Neuronal stem cell (in vitro differentiated cells): Measurements from ENCODE around the gene DDI2.

Experiments used
- DNase-seq: peaks from one replicate; pipeline ENCODE4 v3.0.0-alpha.2; 2013; ENCODE audit warnings: low spot score
- H2AFZ ChIP-seq: one replicate; pipeline ENCODE4 v1.6.1; 2013; ENCODE audit warnings: mild to moderate bottlenecking, low read length, inconsistent platforms
- H2AK5ac ChIP-seq: 2 replicates; pipeline ENCODE4 v1.6.1; 2013; ENCODE audit warnings: low read depth, mild to moderate bottlenecking, inconsistent platforms, low read length, moderate library complexity, mixed read lengths
- H2BK120ac ChIP-seq: 2 replicates; pipeline ENCODE4 v1.6.1; 2013; ENCODE audit warnings: low read depth, mild to moderate bottlenecking, inconsistent platforms, low read length, moderate library complexity, mixed read lengths
- H2BK12ac ChIP-seq: one replicate; pipeline ENCODE4 v1.6.1; 2013; ENCODE audit warnings: low read length, inconsistent platforms
- H2BK15ac ChIP-seq: 2 replicates; pipeline ENCODE4 v1.6.1; 2013; ENCODE audit warnings: mild to moderate bottlenecking, low read length, inconsistent platforms, mixed read lengths
- H2BK5ac ChIP-seq: one replicate; pipeline ENCODE4 v1.6.1; 2013; ENCODE audit warnings: inconsistent platforms, mild to moderate bottlenecking, low read length, moderate library complexity
- H3K14ac ChIP-seq: one replicate; pipeline ENCODE4 v1.6.1; 2013; ENCODE audit warnings: low read length, inconsistent platforms
- H3K18ac ChIP-seq: 2 replicates; pipeline ENCODE4 v1.6.1; 2013; ENCODE audit warnings: low read length, inconsistent platforms
- H3K23ac ChIP-seq: 2 replicates; pipeline ENCODE4 v1.6.1; 2013; ENCODE audit warnings: low read depth, mild to moderate bottlenecking, mixed read lengths, low read length, inconsistent platforms; ENCODE audit not compliant: poor library complexity
- H3K27ac ChIP-seq: replicated peaks from 3 replicates; pipeline ENCODE4 v1.5.1; 2013; ENCODE audit warnings: low read length, inconsistent platforms
- H3K27me3 ChIP-seq, 3 experiments: 2 replicates each; pipeline ENCODE4 v1.6.1; 2013; ENCODE audit warnings: low read length in 3 of 3, mild to moderate bottlenecking in 2 of 3, inconsistent platforms in 1 of 3, low read depth in 1 of 3, mixed read lengths in 1 of 3, moderate library complexity in 1 of 3; ENCODE audit not compliant: control insufficient read depth in 3 of 3, insufficient read depth in 3 of 3
- H3K36me3 ChIP-seq, 2 donors: replicated peaks in 1 of 2; 2 replicates each; pipeline ENCODE4 v1.6.1; 2013; ENCODE audit warnings: low read length in 2 of 2; ENCODE audit not compliant: control insufficient read depth in 2 of 2, insufficient read depth in 2 of 2
- H3K4ac ChIP-seq: 2 replicates; pipeline ENCODE4 v1.6.1; 2013; ENCODE audit warnings: inconsistent platforms, mild to moderate bottlenecking, low read length, moderate library complexity
- H3K4me1 ChIP-seq, 2 donors: 1 replicate in 1 of 2; 2 replicates in 1 of 2; pipeline ENCODE4 v1.6.1; 2013; ENCODE audit warnings: low read length in 2 of 2, low read depth in 1 of 2; ENCODE audit not compliant: control insufficient read depth in 2 of 2, insufficient read depth in 1 of 2
- H3K4me2 ChIP-seq: one replicate; pipeline ENCODE4 v1.6.1; 2013; ENCODE audit warnings: mild to moderate bottlenecking, low read length, inconsistent platforms; ENCODE audit not compliant: insufficient read depth, poor library complexity, severe bottlenecking
- H3K4me3 ChIP-seq, 2 donors: 2 replicates each; pipeline ENCODE4 v1.5.1; 2013; ENCODE audit warnings: low read length in 2 of 2, mild to moderate bottlenecking in 2 of 2, inconsistent platforms in 1 of 2, moderate library complexity in 1 of 2
- H3K79me1 ChIP-seq: one replicate; pipeline ENCODE4 v1.6.1; 2013; ENCODE audit warnings: low read depth, mild to moderate bottlenecking, inconsistent platforms, low read length, moderate library complexity
- H3K9ac ChIP-seq: one replicate; pipeline ENCODE4 v1.6.1; 2013; ENCODE audit warnings: mild to moderate bottlenecking, low read depth, low read length, inconsistent platforms; ENCODE audit not compliant: poor library complexity
- H3K9me3 ChIP-seq, 2 donors: replicated peaks in 1 of 2; 2 replicates each; pipeline versions ENCODE3 to v1.6.1; 2013; ENCODE audit warnings: low read length in 2 of 2, mild to moderate bottlenecking in 2 of 2, inconsistent platforms in 1 of 2, low read depth in 1 of 2, mixed read lengths in 1 of 2, moderate library complexity in 1 of 2; ENCODE audit not compliant: control insufficient read depth in 2 of 2, insufficient read depth in 1 of 2
- H4K8ac ChIP-seq: one replicate; pipeline ENCODE4 v1.6.1; 2013; ENCODE audit warnings: low read depth, mild to moderate bottlenecking, inconsistent platforms, low read length, moderate library complexity
- H4K91ac ChIP-seq: one replicate; pipeline ENCODE4 v1.6.1; 2013; ENCODE audit warnings: low read length, low read depth, mild to moderate bottlenecking, inconsistent platforms; ENCODE audit not compliant: poor library complexity
- WGBS, 2 donors: extraction: QIAGEN DNeasy Blood & Tissue Kit; methylation state at CpG; one replicate each; pipeline ENCODE4 v1.1.7; 2013; ENCODE audit warnings: missing lambda C conversion rate in 2 of 2, mixed read lengths in 1 of 2; ENCODE audit not compliant: insufficient read length in 2 of 2, insufficient replicate concordance in 1 of 2; ENCODE audit errors: extremely low coverage in 2 of 2; 5-methylcytosine and 5-hydroxymethylcytosine counted together

The DDI2 gene

GRCh38 chr1:15637826-15638225 is 20.6 kb downstream of the DDI2 start:
- peaks cover 47 to 96% of the 10 kb centered on the region in 2 donors for H3K36me3 ChIP-seq
- H3K18ac ChIP-seq, result no peak overlapping the region
- H3K27ac ChIP-seq, result no peak overlapping the region

GRCh38 chr1:15639262-15639661 is 22.0 kb downstream of the DDI2 start:
- H2BK120ac ChIP-seq, result no peak overlapping the region
- no peak overlapping the region for H4K91ac ChIP-seq
- H2AK5ac ChIP-seq, result no peak overlapping the region
- H2BK12ac ChIP-seq, result no peak overlapping the region
- H3K23ac ChIP-seq, result no peak overlapping the region
- no peaks in the 10 kb centered on the region for H3K79me1 ChIP-seq
- H3K18ac ChIP-seq, result no peak overlapping the region
- H3K14ac ChIP-seq, result no peak overlapping the region
- no peak overlapping the region for H2AFZ ChIP-seq
- H3K4me2 ChIP-seq, result no peak overlapping the region
- no peak overlapping the region for H4K8ac ChIP-seq
- H3K9ac ChIP-seq, result no peak overlapping the region
- H3K9me3 ChIP-seq, result no peaks in the 10 kb centered on the region
- H3K4me3 ChIP-seq, result no peak overlapping the region
- H3K4me1 ChIP-seq, result no peaks in the 10 kb centered on the region
- H3K27me3 ChIP-seq, result peaks cover 0 to 2% (median 0%) of the 10 kb centered on the region in 3 experiments
- no peak overlapping the region for H2BK5ac ChIP-seq
- H2BK15ac ChIP-seq, result no peak overlapping the region
- no peak for DNase-seq
- H3K27ac ChIP-seq, result no peak overlapping the region
- no peak overlapping the region for H3K4ac ChIP-seq
- H3K36me3 ChIP-seq, result peaks cover 45 to 96% of the 10 kb centered on the region in 2 donors

More at GRCh38 chr1:15637826-15638225, 20.6 kb downstream of the DDI2 start:
- Histone ChIP-seq H2BK5ac (no peak overlapping the region), H3K23ac (no peak overlapping the region), H2BK15ac (no peak overlapping the region), H3K9ac (no peak overlapping the region), H3K4me3 (no peak overlapping the region), H2BK12ac (no peak overlapping the region), H3K4me2 (no peak overlapping the region), H3K27me3 (peaks cover 0 to 2% (median 0%) of the 10 kb centered on the region in 3 experiments), H4K8ac (no peak overlapping the region), H3K14ac (no peak overlapping the region), H2AFZ (no peak overlapping the region), H2AK5ac (no peak overlapping the region), H4K91ac (no peak overlapping the region), H3K9me3 (no peaks in the 10 kb centered on the region), H2BK120ac (no peak overlapping the region), H3K4ac (no peak overlapping the region), H3K79me1 (no peaks in the 10 kb centered on the region), H3K4me1 (no peaks in the 10 kb centered on the region)
- no peak for DNase-seq
- WGBS, 2 donors, result no CpG with 5 or more reads among the region's 4 CpGs

DNA sequence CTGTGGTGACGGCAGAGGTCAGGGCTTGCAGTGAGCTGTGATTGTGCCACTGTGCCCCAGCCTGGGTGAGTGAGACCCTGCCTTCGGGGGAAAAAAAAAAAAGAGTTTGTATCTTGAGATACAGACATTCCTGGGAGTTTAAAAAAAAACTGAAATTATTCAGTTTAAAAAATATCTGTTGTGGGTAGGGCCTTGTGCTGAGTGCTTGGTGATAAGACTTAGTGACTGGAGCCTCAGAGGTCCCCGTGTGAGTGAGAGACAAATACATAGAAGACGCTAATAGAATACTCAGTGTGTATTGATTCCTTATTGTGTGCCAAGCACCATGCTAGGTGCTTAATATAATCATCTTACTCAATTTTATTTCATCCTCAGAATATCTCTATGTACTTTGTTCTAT is 22.7 kb downstream of the DDI2 start:
- H2BK120ac ChIP-seq, result no peak overlapping the region
- H3K14ac ChIP-seq, result no peak overlapping the region
- no peaks in the 10 kb centered on the region for H3K79me1 ChIP-seq
- H3K4me3 ChIP-seq, result no peak overlapping the region
- no peaks in the 10 kb centered on the region for H3K9me3 ChIP-seq
- no peak overlapping the region for H2AFZ ChIP-seq
- no peak overlapping the region for H3K23ac ChIP-seq
- no peak overlapping the region for H3K4me2 ChIP-seq
- H4K91ac ChIP-seq, result no peak overlapping the region
- WGBS, 2 donors, result no CpG with 5 or more reads among the region's 4 CpGs
- H3K36me3 ChIP-seq, result peaks cover 42 to 92% of the 10 kb centered on the region in 2 donors
- no peak overlapping the region for H3K9ac ChIP-seq
- no peaks in the 10 kb centered on the region for H3K4me1 ChIP-seq
- H2BK15ac ChIP-seq, result no peak overlapping the region
- no peak overlapping the region for H2BK5ac ChIP-seq
- H4K8ac ChIP-seq, result no peak overlapping the region
- H2BK12ac ChIP-seq, result no peak overlapping the region
- H3K4ac ChIP-seq, result no peak overlapping the region
- DNase-seq, result no peak
- no peak overlapping the region for H3K27ac ChIP-seq
- no peak overlapping the region for H3K18ac ChIP-seq
- no peak overlapping the region for H2AK5ac ChIP-seq
- H3K27me3 ChIP-seq, result peaks cover 0 to 2% (median 0%) of the 10 kb centered on the region in 3 experiments

DNA sequence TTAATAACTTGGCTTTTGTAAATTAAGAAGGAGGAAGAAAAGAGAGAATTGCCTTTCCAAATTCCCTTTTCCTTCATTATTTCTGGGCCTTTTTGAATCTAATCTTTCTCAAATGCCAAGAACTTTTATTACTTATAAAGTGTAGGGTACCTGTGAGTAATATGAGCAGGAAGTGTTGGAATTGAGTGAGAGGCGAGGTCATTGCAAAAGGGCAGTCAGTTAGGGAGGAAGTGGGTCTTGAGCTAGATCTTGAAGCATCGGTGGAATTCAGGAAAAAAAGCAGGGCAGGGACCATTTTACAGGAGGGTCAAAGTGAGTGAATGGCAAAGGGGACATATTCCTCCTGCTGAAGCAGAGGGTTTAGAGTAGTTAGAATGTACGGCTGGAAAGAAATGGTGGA is 23.4 kb downstream of the DDI2 start:
- H3K4me1 ChIP-seq, result no peaks in the 10 kb centered on the region
- H3K4me3 ChIP-seq, result no peak overlapping the region
- no peak overlapping the region for H3K9ac ChIP-seq
- no peak overlapping the region for H3K4ac ChIP-seq
- H2AFZ ChIP-seq, result no peak overlapping the region
- H4K91ac ChIP-seq, result no peak overlapping the region
- no peak for DNase-seq
- H3K36me3 ChIP-seq, result peaks cover 38 to 92% of the 10 kb centered on the region in 2 donors
- no peak overlapping the region for H3K18ac ChIP-seq
- no peaks in the 10 kb centered on the region for H3K79me1 ChIP-seq
- no peak overlapping the region for H2BK120ac ChIP-seq
- peaks cover 0 to 2% (median 0%) of the 10 kb centered on the region in 3 experiments for H3K27me3 ChIP-seq
- H3K23ac ChIP-seq, result no peak overlapping the region
- no peak overlapping the region for H2BK12ac ChIP-seq
- no peak overlapping the region for H4K8ac ChIP-seq
- H3K14ac ChIP-seq, result no peak overlapping the region
- H3K9me3 ChIP-seq, result no peaks in the 10 kb centered on the region
- H2BK5ac ChIP-seq, result no peak overlapping the region
- H2BK15ac ChIP-seq, result no peak overlapping the region
- H3K27ac ChIP-seq, result no peak overlapping the region
- no peak overlapping the region for H2AK5ac ChIP-seq
- no peak overlapping the region for H3K4me2 ChIP-seq
- no CpG with 5 or more reads among the region's 3 CpGs for WGBS, 2 donors
